Astrocyte of the spinal cord (primary cell): ENCODE measurements around the gene ANKRD40.

Experiments
- DNase-seq: peaks from one replicate; pipeline ENCODE4 v3.0.0; 2011; ENCODE audit warnings: low read depth, low spot score
- H3K4me3 ChIP-seq: 2 replicates; pipeline ENCODE4 v1.5.1; 2011; ENCODE audit warnings: low read depth, mild to moderate bottlenecking, low read length, moderate library complexity
- in situ Hi-C: cut with HindIII; loops from 2 replicates; pipeline ENCODE4 v1.10.0; 2017; ENCODE audit warnings: low sequenced_read_pairs
- TF ChIP-seq, protein P1 (sequence below): IDR thresholded peaks from 2 replicates; pipeline ENCODE4 v1.5.1; 2012; ENCODE audit warnings: low read depth, mild to moderate bottlenecking, low read length, inconsistent platforms

The ANKRD40 gene

DNA sequence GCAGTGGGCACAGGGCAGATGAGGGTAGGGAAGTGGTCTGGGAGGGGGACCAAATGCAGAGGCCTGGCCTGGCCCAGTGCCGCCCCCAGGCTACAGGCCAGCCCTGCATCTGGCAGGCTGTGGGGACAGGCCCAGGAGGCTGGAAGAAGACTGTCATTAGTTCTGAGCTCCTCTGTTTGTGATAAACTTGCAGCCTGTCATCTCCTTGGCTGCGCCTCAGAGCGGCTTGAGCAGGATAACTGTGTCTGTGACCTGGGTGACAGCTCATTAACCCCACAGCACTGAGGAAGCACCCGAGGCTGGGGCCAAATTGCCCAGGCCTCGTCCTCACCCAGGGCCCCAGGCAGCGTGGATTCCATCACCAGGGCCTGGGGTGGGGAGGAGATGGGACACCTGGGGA is 49.1 kb downstream of the ANKRD40 start:
- in situ Hi-C loops: no loop called here
- H3K4me3 ChIP-seq: no peak overlapping the region
- TF ChIP-seq, protein P1, sequence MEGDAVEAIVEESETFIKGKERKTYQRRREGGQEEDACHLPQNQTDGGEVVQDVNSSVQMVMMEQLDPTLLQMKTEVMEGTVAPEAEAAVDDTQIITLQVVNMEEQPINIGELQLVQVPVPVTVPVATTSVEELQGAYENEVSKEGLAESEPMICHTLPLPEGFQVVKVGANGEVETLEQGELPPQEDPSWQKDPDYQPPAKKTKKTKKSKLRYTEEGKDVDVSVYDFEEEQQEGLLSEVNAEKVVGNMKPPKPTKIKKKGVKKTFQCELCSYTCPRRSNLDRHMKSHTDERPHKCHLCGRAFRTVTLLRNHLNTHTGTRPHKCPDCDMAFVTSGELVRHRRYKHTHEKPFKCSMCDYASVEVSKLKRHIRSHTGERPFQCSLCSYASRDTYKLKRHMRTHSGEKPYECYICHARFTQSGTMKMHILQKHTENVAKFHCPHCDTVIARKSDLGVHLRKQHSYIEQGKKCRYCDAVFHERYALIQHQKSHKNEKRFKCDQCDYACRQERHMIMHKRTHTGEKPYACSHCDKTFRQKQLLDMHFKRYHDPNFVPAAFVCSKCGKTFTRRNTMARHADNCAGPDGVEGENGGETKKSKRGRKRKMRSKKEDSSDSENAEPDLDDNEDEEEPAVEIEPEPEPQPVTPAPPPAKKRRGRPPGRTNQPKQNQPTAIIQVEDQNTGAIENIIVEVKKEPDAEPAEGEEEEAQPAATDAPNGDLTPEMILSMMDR: no peak
- DNase-seq: no peak

DNA sequence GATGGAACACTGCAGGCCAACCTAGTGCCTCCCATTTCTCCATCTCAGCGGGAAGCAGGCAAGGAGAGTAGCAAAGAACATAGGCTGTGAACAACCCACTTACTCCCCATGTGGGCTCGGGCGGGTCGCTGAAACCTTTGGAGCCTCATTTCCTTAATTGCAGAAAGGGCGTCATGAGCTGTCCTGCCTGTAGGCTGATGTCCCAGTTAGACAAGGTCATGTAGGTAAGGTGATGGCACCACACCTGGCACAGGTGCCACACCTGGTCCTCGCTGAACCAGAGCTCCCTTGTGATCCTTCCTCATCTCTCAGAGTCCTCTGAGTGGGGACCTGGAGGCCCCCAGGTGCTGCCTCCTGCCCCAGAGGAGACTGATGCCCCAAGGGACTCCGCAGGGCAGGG is 50.1 kb downstream of the ANKRD40 start:
- DNase-seq: no peak
- in situ Hi-C loops: no loop called here
- TF ChIP-seq, protein P1: no peak
- H3K4me3 ChIP-seq: no peak overlapping the region

DNA sequence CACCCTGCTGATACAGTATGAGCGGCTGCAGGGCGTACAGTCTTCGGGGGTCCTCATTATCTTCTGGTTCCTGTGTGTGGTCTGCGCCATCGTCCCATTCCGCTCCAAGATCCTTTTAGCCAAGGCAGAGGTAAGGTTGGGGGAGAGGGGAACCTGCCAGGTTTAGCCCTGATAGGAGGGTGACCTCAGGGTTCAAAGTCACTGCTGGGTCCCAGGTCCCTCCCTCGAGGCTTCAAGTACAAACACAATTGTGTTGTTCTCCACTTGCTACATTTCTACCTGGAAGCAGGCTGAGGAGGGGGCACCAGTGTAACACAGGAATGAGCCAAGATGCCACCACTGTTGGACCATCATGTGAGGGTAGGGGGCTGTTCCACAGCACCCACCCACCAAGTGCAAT is 50.7 kb downstream of the ANKRD40 start:
- no peak for DNase-seq
- TF ChIP-seq, protein P1: no peak
- no peak overlapping the region for H3K4me3 ChIP-seq
- in situ Hi-C loops: no loop called here

DNA sequence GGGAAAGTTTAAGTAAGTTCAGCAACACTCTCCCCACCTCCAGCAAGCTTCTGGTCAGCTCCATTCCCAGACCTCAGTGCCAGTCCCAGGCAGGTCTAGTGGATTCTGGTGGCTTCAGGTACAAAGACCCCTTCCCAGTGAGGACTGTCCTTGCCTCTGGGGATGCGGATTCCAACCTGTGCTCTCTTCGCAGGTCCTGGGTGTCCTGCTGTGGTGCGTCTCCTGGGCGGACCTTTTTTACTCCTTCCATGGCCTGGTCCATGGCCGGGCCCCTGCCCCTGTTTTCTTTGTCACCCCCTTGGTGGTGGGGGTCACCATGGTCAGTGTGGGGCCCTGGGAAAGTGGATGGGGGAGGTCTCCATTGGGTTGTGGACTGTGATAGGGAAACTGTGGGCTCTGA is 51.2 kb downstream of the ANKRD40 start:
- TF ChIP-seq, protein P1: no peak
- in situ Hi-C loops: no loop called here
- no peak for DNase-seq
- no peak overlapping the region for H3K4me3 ChIP-seq

DNA sequence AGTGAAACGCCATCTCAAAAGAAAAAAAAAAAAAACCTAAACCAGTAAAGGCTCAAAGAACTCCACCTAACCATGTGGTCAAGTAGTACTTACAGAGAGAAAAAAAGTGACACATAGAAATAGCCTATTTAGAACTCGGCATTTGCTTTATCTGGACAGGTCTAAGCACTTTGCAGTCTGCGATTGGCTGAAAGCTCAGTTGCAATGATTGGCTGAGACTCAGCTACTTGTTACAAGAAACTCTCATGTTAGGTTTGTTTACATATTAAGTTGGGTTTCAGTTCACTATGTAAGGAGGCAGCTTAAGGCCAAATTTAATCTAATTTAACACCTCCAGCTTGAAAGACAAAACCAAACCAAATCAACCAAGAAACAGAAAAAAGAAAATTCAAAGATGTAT is 54.0 kb downstream of the ANKRD40 start:
- TF ChIP-seq, protein P1: no peak
- in situ Hi-C loops: no loop called here
- no peak for DNase-seq
- H3K4me3 ChIP-seq: no peak overlapping the region

DNA sequence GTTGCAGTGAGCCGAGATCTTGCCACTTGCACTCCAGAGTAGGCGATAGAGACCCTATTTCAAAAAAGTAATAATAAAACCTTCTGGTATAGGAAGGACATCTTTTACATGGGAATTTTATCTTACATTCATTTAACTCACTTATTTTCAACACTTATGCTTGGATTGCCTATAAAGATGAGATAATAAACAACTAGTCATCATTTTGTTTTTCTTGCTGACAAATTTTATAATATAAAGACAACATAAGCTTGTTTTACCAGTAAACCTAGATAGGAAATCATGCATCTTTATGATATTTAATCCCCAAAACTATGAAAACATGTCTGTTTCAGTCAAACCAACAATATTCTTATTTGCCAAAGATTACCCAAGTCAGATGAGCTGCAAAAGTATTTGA is 56.1 kb downstream of the ANKRD40 start:
- DNase-seq: no peak
- TF ChIP-seq, protein P1: no peak
- in situ Hi-C loops: no loop called here
- H3K4me3 ChIP-seq: no peak overlapping the region
